GM10266 (cell line): Measurements from ENCODE around the gene ADAMTS9.

Source experiments
- DNase-seq: peaks from one replicate; pipeline ENCODE4 v3.0.0; 2012; ENCODE audit errors: extremely low spot score
- TF ChIP-seq, protein P1 (sequence below): IDR thresholded peaks from 2 replicates; pipeline ENCODE4 v1.5.1; 2012; ENCODE audit warnings: mild to moderate bottlenecking, low read depth; ENCODE audit not compliant: control insufficient read depth, insufficient read depth; ENCODE audit errors: missing control alignments

ADAMTS9 gene

DNA sequence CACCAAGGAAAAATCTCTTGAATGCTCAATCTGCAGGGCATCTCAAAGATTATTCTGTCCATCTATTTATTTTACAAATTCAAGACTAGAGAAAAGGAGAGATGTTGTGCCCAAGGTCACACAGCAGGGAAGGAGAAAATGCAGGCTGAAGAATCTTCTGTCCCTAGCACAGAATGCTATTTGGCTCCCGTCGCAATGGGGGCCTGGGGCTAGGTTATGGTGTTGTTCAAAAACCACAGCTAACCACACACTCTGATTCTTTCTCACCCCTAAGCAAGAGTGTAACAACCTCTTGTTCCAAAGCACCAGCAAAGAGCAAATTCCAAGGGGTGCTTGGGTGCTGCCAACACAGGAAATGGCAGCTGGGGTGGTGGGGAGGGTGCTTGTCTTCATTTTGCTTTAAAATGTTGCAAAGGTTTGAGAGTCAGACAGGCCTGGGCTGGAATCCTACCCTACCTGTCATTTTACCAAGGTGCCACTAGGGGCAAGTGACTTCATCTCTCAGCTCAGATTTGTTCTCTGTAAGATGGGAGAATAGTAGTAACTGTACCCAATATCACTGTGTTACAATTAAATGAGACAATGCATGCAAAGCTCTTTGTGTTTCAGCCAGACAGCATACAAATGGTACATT lies 112.5 kb downstream of the ADAMTS9 start:
- DNase-seq, result peak; percentile 10
- TF ChIP-seq, protein P1, sequence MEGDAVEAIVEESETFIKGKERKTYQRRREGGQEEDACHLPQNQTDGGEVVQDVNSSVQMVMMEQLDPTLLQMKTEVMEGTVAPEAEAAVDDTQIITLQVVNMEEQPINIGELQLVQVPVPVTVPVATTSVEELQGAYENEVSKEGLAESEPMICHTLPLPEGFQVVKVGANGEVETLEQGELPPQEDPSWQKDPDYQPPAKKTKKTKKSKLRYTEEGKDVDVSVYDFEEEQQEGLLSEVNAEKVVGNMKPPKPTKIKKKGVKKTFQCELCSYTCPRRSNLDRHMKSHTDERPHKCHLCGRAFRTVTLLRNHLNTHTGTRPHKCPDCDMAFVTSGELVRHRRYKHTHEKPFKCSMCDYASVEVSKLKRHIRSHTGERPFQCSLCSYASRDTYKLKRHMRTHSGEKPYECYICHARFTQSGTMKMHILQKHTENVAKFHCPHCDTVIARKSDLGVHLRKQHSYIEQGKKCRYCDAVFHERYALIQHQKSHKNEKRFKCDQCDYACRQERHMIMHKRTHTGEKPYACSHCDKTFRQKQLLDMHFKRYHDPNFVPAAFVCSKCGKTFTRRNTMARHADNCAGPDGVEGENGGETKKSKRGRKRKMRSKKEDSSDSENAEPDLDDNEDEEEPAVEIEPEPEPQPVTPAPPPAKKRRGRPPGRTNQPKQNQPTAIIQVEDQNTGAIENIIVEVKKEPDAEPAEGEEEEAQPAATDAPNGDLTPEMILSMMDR, result peak; percentile 33

DNA sequence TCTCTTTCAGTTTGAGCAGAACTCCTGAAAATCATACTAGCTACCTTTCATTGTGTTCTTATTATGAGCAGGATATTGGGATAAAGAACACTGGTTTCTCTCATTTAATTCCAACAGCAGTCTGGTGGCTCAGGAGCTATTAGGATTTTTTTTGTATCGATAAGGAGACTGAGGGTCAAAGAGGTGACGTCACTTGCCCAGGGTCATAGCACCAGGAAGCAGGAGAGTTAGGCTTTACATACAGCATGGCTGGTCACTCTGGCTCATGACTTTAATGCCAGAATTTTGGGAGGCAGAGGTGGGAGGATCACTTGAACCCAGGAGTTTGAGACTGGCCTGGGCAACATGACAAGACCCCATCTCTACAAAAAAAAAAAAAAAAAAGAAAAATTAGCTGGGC lies 113.6 kb downstream of the ADAMTS9 start:
- no peak for DNase-seq
- TF ChIP-seq, protein P1, result no peak

DNA sequence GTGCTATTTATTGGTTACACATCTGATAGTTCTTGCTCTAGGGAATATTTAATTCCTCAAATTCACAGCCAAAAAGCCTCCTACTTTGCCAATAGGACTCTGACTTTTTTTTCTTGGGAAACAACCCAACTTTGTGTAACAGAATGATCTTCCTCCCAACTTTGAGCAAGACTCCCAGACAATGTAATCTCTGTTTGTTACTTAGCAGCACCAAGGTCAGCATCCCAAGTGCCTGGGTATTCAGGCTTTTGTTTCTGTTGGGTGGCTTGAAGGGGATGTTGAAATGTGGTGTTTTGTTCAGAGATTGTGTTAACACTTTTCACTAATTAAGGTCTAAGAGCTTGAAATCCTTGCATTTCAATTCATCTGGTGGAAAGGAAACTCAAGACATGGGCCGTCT lies 115.8 kb downstream of the ADAMTS9 start:
- DNase-seq, result no peak

DNA sequence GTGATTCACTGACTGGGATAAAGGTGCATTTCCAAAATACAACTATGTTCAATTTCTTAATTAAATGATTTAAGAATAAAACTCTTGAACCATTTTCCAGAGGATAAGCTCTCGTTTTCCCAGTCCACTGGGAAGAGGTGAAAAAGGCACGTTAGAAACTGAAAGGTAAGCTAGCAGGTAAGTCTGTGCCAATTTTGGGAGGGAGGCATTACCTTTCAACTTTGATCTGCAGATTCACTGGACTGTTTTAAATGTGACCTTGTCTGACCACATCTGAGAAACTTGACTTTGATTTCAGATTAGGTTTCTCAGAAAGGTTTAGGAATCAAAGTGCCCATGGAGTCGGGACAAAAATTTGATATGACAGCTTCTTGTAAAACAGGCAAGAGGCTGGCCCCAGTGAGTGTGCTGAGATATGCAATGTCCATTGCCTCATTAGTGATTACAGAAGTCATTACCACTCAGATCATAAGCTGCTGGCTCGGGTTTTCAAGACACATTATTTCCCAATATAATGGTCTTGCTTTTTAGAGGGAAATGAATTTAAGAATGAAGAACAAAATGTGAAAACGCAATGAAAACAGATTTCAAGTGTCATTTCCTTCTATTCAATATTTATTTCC lies 118.8 kb downstream of the ADAMTS9 start:
- DNase-seq, result no peak
- TF ChIP-seq, protein P1, result no peak

More for the DNA sequence above, 115.8 kb downstream of the ADAMTS9 start:
- TF ChIP-seq, protein P1, result no peak

DNA sequence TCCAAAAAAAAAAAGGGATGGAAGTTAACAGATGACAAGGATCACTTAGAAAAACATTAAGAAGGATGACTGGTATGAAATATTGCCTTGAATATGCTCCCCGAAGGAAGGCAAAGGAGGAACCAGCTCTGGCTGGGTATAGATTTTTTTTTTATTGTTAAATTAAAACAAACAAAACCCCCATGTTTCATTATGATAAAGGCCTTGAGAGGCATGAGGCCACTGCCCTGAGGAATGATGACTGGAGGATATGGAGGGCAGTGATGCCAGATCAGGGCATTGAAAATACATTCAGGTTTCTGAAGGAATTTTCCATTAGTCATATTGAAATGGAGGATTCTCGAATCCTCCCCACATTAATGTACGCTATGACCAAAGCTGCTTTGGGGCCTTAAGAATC lies 120.9 kb downstream of the ADAMTS9 start:
- TF ChIP-seq, protein P1, result no peak
- no peak for DNase-seq

DNA sequence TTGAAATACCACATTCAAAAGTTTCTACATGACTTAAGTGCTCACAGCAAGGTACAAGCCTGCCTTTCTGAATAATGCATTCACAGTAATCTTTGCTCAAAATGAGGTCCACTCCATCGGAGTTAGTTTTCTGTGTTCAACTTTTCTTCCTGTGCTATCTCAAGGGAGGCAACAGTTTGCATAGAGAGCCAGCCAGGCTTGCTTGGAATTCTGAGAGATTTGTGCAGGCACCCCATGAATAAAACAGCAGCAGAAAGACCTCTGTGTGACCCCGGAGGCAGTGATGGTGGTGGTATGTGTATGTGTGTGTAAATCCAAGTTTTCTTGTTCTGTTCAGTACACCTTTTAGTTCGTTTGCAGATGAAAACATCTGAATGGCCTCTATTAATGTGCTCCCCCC lies 124.0 kb downstream of the ADAMTS9 start:
- DNase-seq, result no peak
- TF ChIP-seq, protein P1, result no peak

DNA sequence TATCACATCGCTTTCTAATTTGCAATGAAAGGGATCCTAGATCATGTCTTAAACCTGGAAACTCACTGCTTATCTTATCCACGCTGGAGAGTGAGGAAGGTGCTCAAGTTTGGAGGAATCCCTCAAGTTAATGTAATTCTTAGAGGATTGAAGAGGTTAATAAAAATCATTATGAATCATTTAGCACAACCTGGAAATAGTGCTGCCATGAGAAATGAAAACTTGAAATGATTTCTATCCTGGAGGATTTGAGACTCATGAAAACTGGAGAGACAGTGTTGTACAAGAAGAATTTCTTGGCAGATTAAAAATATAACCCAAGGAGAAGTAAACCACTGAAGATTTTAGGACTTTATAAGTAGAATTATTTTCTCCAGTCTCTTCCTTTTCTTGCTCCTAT lies 125.9 kb downstream of the ADAMTS9 start:
- TF ChIP-seq, protein P1, result no peak
- DNase-seq, result no peak
